ENCODE data around the gene ZIC4.
A peak's percentile ranks its signal among the peaks of the same experiment; 100 is the strongest.

ZIC4 gene

DNA sequence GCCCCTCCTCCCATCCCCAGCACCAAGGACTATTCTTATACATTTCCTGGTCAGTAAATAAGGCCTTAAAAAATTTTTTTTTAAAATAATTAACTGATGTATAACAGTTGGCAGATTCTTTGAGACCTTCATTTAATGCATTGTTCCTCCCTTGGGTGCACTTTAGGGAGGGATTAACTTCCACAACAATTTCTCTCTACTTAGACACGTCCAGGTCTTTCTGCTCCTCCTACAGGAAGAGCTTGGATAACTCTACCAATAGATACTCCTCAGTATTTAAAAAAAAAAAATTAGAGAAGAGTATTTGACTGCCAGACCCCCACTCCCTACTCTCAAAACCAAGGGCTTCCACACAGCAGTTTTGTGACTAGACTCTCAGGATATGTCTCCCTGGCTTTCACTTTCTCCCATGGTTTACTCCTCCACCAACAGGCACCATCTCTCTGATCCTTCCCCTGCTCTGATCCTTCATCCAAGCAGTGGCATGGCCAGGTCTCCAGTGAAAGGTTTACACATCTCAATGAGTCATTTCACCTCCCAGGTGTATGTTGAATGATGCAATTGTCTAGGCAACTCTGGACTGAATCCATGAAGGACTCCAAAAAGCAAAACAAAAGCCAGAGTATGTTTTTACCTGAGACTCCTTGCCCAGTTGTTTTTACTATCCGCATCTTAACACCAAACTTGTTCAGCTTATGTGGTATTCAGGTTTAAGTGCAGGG is 7.4 kb downstream of the ZIC4 start:
- no peaks in the 10 kb centered on the region for H3K9me3 ChIP-seq (ENCODE audit: low read depth, low read length)
- H3K4me3 ChIP-seq, result no peak overlapping the region
- TF ChIP-seq FOXP2 (optimal IDR thresholded peaks at IDR 0.05; ENCODE audit: control extremely low read depth, extremely low read length, insufficient read depth) (no peak), EZH2 (IDR thresholded peaks at IDR 0.05) (no peak), POLR2AphosphoS5 (IDR thresholded peaks at IDR 0.05; ENCODE audit: borderline replicate concordance, low read depth, low read length) (no peak)

DNA sequence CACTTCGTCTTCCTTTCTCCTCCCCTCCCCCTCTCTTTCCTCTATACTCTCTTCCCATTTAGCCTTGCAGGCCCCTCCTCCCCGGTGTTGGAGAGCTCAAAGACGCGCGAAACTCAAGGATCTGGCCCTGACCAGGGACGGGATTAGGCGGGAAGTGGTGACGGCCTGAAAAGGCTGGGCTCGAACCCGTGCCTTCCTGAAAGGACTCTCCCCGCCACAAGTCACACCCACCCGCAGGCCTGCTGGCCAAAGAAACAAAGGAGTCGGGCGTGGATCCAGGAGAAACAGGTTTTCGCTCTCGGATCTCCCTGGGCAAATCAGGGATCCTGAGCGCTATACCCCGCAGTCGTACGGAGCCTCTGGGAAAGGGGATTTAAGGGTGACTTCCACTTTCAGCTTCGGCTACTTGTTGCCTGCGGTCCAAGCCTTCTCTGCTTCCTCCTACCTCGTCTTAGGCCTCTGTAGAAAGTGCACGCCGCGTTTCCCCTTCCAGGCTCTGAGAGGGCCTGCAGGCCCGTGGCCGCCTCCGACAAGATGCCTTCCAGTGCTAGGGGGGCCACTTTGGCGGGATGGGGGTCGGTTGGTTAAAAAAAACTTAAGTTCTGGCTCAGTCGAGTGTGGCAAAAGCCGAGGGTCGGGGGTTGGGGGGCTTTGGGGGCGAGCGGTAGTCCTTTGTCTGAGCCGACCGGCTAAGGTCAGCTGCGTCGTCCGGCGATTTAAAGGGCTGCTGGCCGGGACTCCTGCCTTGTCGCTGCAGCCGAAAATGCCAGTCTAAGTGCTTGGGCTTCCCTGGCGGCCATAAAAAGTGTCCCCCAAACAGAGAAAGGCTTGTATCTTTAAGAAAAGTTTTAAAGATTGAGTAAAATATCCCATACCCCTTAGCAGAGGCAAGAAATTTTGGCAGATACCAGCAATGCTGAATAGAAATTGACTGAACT is 8.2 kb downstream of the ZIC4 start:
- H3K27ac ChIP-seq, result no peak overlapping the region
- no peak for DNase-seq (ENCODE audit: low read depth, low spot score)
- H3K36me3 ChIP-seq (ENCODE audit: insufficient read depth, low read length), result peaks cover 7% of the 10 kb centered on the region; the same call in 1 of the 2 replicates
- TF ChIP-seq FOXP2 (optimal IDR thresholded peaks at IDR 0.05; ENCODE audit: control extremely low read depth, extremely low read length, insufficient read depth) (no peak), POLR2AphosphoS5 (IDR thresholded peaks at IDR 0.05; ENCODE audit: borderline replicate concordance, low read depth, low read length) (no peak), EZH2 (IDR thresholded peaks at IDR 0.05) (no peak)
- H3K4me3 ChIP-seq, result no peak overlapping the region
- H3K9ac ChIP-seq (ENCODE audit: insufficient read length), result no peak overlapping the region
- H3K9me3 ChIP-seq (ENCODE audit: low read depth, low read length), result no peaks in the 10 kb centered on the region

More for the DNA sequence above, 7.4 kb downstream of the ZIC4 start:
- no peak for DNase-seq (ENCODE audit: low read depth, low spot score)
- Histone ChIP-seq H3K27ac (no peak overlapping the region), H3K36me3 (ENCODE audit: insufficient read depth, low read length) (peaks cover 7% of the 10 kb centered on the region; the same call in 1 of the 2 replicates), H3K9ac (ENCODE audit: insufficient read length) (no peak overlapping the region)

DNA sequence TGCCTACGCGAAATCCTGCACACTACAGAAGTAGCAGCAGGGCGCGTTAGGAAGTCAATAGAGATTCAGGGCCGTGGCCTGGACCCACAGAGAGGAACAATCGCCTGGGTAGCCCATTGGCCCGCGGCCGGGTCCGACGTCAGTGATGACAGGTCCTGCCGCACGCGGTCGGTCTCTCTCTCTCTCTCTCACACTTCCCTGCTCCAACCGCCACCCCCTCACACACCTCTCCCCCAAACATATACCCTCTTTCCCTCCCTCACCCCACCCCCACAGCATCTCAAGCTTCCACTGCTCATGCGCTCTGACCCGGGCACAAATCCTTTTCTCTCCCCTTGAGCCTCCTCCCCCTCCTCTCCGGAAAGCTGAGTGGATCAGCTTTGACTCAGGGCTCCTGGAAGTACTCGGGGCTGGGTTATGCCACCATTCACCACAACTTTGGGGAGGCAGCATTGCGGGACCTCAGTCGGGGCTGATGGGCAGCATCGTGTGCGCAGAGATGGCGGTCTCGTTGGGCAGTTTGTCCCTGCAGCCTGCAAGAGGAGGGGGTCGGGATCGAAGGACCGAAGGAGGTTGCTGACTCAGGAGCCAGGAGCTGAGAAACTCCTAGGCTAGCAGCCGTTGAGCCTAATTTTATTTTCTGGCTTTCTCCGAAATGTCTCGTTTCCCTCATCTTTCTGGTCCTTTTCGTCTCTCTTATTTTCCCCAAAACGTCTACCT is 9.0 kb downstream of the ZIC4 start:
- Histone ChIP-seq H3K4me3 (no peak overlapping the region), H3K9me3 (ENCODE audit: low read depth, low read length) (no peaks in the 10 kb centered on the region), H3K36me3 (ENCODE audit: insufficient read depth, low read length) (peaks cover 7% of the 10 kb centered on the region; the same call in 1 of the 2 replicates), H3K27ac (no peak overlapping the region), H3K9ac (ENCODE audit: insufficient read length) (no peak overlapping the region)
- no peak for TF ChIP-seq POLR2AphosphoS5 (IDR thresholded peaks at IDR 0.05; ENCODE audit: borderline replicate concordance, low read depth, low read length)
- TF ChIP-seq EZH2 (IDR thresholded peaks at IDR 0.05), result no peak
- TF ChIP-seq FOXP2 (optimal IDR thresholded peaks at IDR 0.05; ENCODE audit: control extremely low read depth, extremely low read length, insufficient read depth), result no peak
- DNase-seq (ENCODE audit: low read depth, low spot score), result no peak

DNA sequence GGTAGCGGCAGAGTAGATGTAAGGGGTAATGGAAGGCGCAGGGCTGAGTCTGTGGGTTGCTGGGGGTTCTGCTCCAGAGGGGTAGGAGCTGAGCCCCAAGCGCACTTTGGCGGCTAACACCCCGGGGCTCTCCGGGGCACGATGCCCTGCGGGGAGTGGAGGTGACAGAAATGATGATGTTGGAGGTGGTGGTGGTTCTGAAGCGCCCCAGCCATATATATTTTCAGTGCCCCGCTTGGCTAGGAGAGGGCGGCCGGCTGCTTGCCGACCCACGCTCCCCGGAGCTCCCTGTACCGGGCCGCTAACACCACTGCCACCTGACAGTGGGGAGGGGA is 9.7 kb downstream of the ZIC4 start:
- TF ChIP-seq FOXP2 (optimal IDR thresholded peaks at IDR 0.05; ENCODE audit: control extremely low read depth, extremely low read length, insufficient read depth) (no peak), EZH2 (IDR thresholded peaks at IDR 0.05) (no peak), POLR2AphosphoS5 (IDR thresholded peaks at IDR 0.05; ENCODE audit: borderline replicate concordance, low read depth, low read length) (no peak)
- H3K36me3 ChIP-seq (ENCODE audit: insufficient read depth, low read length), result peaks cover 7% of the 10 kb centered on the region; the same call in 1 of the 2 replicates
- DNase-seq (ENCODE audit: low read depth, low spot score), result no peak

DNA sequence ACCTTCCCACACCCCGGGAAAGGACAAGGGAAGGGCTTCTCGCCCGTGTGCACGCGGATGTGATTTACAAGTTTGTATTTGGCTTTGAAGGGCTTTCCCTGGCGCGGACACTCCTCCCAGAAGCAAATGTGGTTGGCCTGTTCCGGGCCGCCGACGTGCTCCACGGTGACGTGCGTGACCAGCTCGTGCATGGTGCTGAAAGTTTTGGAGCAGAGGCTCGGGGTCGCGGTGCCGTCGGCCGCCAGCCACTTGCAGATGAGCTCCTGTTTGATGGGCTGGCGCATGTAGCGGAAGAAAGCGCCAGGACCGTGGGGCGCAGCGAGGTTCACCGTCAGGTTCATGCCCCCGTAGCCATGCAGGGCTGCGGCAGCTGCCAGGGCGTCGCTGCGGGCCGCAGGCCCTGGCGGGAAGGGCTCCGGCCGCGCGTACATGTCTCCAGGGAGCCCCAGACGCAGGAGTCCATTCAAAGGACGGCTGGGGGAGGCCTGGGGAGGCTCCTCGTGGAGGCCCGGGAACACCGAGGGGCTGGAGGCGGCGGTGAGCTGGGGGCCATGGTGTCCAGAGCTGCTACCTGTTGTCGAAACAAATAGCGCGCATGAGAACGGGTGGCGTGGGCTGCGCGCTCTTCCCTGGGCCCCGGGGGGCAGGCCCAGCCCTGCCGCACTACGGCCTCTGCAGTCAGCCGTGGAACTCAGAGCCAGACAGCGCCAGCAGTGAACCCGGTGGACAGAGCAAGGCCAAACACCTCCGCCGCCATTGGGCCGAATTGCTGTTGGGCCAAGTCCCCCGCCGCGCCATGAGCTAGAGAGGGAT is 10.2 kb downstream of the ZIC4 start:
- H3K4me3 ChIP-seq, result no peak overlapping the region
- DNase-seq (ENCODE audit: low read depth, low spot score), result no peak

More for the DNA sequence above, 9.7 kb downstream of the ZIC4 start:
- no peaks in the 10 kb centered on the region for H3K9me3 ChIP-seq (ENCODE audit: low read depth, low read length)
- H3K9ac ChIP-seq (ENCODE audit: insufficient read length), result no peak overlapping the region
- H3K27ac ChIP-seq, result no peak overlapping the region
- no peak overlapping the region for H3K4me3 ChIP-seq

DNA sequence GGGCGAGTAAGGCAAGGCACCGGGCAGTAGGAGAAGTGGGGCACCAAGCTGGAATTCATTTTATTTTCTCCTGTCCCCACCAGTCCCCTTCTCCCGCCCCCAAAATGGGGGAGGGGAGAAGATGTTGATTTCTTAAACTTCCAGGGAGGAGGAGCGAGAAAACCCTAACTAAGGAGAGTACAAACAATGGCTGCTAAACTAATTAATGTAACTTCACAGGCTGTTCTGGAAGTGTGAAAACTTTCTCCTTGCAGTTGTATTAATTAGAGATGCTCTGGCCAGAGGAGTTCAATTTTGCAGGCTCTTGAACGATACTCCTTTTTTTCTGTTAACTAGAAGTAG is 11.5 kb downstream of the ZIC4 start:
- peaks cover 7% of the 10 kb centered on the region; the same call in 1 of the 2 replicates for H3K36me3 ChIP-seq (ENCODE audit: insufficient read depth, low read length)
- peak overlapping the region; percentile 78 for H3K4me3 ChIP-seq
- peak overlapping the region; percentile 83 for H3K9ac ChIP-seq (ENCODE audit: insufficient read length)
- no peak for DNase-seq (ENCODE audit: low read depth, low spot score)
- TF ChIP-seq FOXP2 (optimal IDR thresholded peaks at IDR 0.05; ENCODE audit: control extremely low read depth, extremely low read length, insufficient read depth) (no peak), EZH2 (IDR thresholded peaks at IDR 0.05) (no peak), POLR2AphosphoS5 (IDR thresholded peaks at IDR 0.05; ENCODE audit: borderline replicate concordance, low read depth, low read length) (no peak)
- H3K9me3 ChIP-seq (ENCODE audit: low read depth, low read length), result no peaks in the 10 kb centered on the region
- H3K27ac ChIP-seq, result no peak overlapping the region

More for the DNA sequence above, 10.2 kb downstream of the ZIC4 start:
- no peak for TF ChIP-seq POLR2AphosphoS5 (IDR thresholded peaks at IDR 0.05; ENCODE audit: borderline replicate concordance, low read depth, low read length)
- no peak for TF ChIP-seq EZH2 (IDR thresholded peaks at IDR 0.05)
- no peak for TF ChIP-seq FOXP2 (optimal IDR thresholded peaks at IDR 0.05; ENCODE audit: control extremely low read depth, extremely low read length, insufficient read depth)
- no peaks in the 10 kb centered on the region for H3K9me3 ChIP-seq (ENCODE audit: low read depth, low read length)
- no peak overlapping the region for H3K27ac ChIP-seq
- no peak overlapping the region for H3K9ac ChIP-seq (ENCODE audit: insufficient read length)
- peaks cover 7% of the 10 kb centered on the region; the same call in 1 of the 2 replicates for H3K36me3 ChIP-seq (ENCODE audit: insufficient read depth, low read length)

Data from SK-N-MC (cell line).